NB4 (cell line): Measurements from ENCODE around the gene TTC34.

Experiments used
- CTCF ChIP-seq: IDR thresholded peaks from one replicate; pipeline ENCODE4 v1.5.1; 2012; ENCODE audit warnings: low read depth, low read length
- MYC ChIP-seq: IDR thresholded peaks from 2 replicates; pipeline ENCODE4 v1.6.1; 2011; ENCODE audit warnings: low read depth, low read length
- POLR2A ChIP-seq: IDR thresholded peaks from 2 replicates; pipeline ENCODE4 v1.6.1; 2011; ENCODE audit warnings: mild to moderate bottlenecking; ENCODE audit not compliant: insufficient read length; ENCODE audit errors: extremely low read depth
- TF ChIP-seq, protein P1 (sequence below): IDR thresholded peaks from 2 replicates; pipeline ENCODE4 v1.6.1; 2011; ENCODE audit warnings: low read depth, low read length

- TF ChIP-seq POLR2A (no peak), CTCF (no peak), MYC (no peak)
- TF ChIP-seq, protein P1, sequence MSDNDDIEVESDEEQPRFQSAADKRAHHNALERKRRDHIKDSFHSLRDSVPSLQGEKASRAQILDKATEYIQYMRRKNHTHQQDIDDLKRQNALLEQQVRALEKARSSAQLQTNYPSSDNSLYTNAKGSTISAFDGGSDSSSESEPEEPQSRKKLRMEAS: no peak
Observed at GRCh38 chr1:2799811-2800663, 1.5 kb downstream of the TTC34 start.
